ENCODE results near the gene GALNT6.
A peak's percentile ranks its signal among the peaks of the same experiment; 100 is the strongest.
"Not testable (repeated sequence)": the region's sequence is repeated elsewhere in the genome, so short reads cannot be mapped to it uniquely, and the experiment has no call there.

Gene GALNT6

GRCh38 chr12:51322452-51322851 is 68.8 kb downstream of the GALNT6 start:
- DNase-seq: no peak

GRCh38 chr12:51321882-51322281 is 69.3 kb downstream of the GALNT6 start:
- DNase-seq: no peak

- peak; percentile 45 for DNase-seq
These were observed 70.4 kb downstream of the GALNT6 start for GRCh38 chr12:51320695-51321320.

GRCh38 chr12:51320311-51320694 is 70.9 kb downstream of the GALNT6 start:
- no peak for DNase-seq

GRCh38 chr12:51318846-51319599 is 72.2 kb downstream of the GALNT6 start:
- no peak for DNase-seq

- DNase-seq: not testable (repeated sequence)
These were observed 73.0 kb downstream of the GALNT6 start for GRCh38 chr12:51318057-51318806.

- no peak for DNase-seq
These were observed 79.8 kb downstream of the GALNT6 start for GRCh38 chr12:51311389-51311788.

- DNase-seq: no peak
These were observed 83.3 kb downstream of the GALNT6 start for GRCh38 chr12:51307655-51308593.

GRCh38 chr12:51306507-51306906 is 84.7 kb downstream of the GALNT6 start:
- DNase-seq: no peak

All from right forelimb (tissue), 1 donor.